Prostate gland (tissue), 2 donors: Measurements from ENCODE around the gene ADARB1.

Source experiments
- CTCF ChIP-seq, 4 experiments: fragments of 200-600 bp in 2 of 4; fragments of 450-650 bp in 2 of 4; sonication (generic) in 2 of 4; IDR thresholded peaks; 1 replicate in 3 of 4; 2 replicates in 1 of 4; pipeline ENCODE4 v1.5.1; 2016 to 2019; ENCODE audit warnings: antibody characterized with exemption in 4 of 4, mild to moderate bottlenecking in 2 of 4, moderate library complexity in 2 of 4
- POLR2A ChIP-seq: fragments of 450-650 bp; IDR thresholded peaks from one replicate; pipeline ENCODE4 v1.6.1; 2016; ENCODE audit warnings: antibody characterized with exemption, mild to moderate bottlenecking

- no peak for TF ChIP-seq CTCF (IDR thresholded peaks at IDR 0.05)
- no peak for TF ChIP-seq POLR2A
Measured at GRCh38 chr21:45200031-45200430, 125.7 kb downstream of the ADARB1 start.
